GM18508 (cell line): ENCODE data around the gene GPATCH8.
"Not testable (repeated sequence)": the region's sequence is repeated elsewhere in the genome, so short reads cannot be mapped to it uniquely, and the experiment has no call there.

Experiments used
- ATAC-seq: cut with Tn5 transposase; IDR thresholded peaks from one replicate; pipeline ENCODE4 v1.9.1; 2021; ENCODE audit warnings: moderate number of reproducible peaks; ENCODE audit not compliant: insufficient read depth, unreplicated experiment

The GPATCH8 gene

GRCh38 chr17:44503147-44504029, at the start of gene GPATCH8:
Gene GPATCH8 (minus strand): TSS chr17:44503406. CDS start chr17:44503370, 36 bp downstream.
- ATAC-seq: peak; percentile 49

GRCh38 chr17:44552361-44552760, 49.2 kb upstream of the GPATCH8 start:
- ATAC-seq: no peak

GRCh38 chr17:44549686-44550085, 46.5 kb upstream of the GPATCH8 start:
- no peak for ATAC-seq

- no peak for ATAC-seq
Measured at GRCh38 chr17:44548376-44549230, 45.4 kb upstream of the GPATCH8 start.

GRCh38 chr17:44547625-44548267, 44.5 kb upstream of the GPATCH8 start:
- ATAC-seq: no peak

- ATAC-seq: no peak
Measured at GRCh38 chr17:44546671-44547606, 43.7 kb upstream of the GPATCH8 start.

- no peak for ATAC-seq
Measured at GRCh38 chr17:44543905-44544523, 40.8 kb upstream of the GPATCH8 start.

- no peak for ATAC-seq
Measured at GRCh38 chr17:44543213-44543904, 40.2 kb upstream of the GPATCH8 start.

- no peak for ATAC-seq
Measured at GRCh38 chr17:44541884-44542581, 38.8 kb upstream of the GPATCH8 start.

- no peak for ATAC-seq
Measured at GRCh38 chr17:44540246-44541084, 37.3 kb upstream of the GPATCH8 start.

GRCh38 chr17:44539673-44540072, 36.5 kb upstream of the GPATCH8 start:
- no peak for ATAC-seq

GRCh38 chr17:44537922-44538321, 34.7 kb upstream of the GPATCH8 start:
- not testable (repeated sequence) for ATAC-seq

- no peak for ATAC-seq
Measured at GRCh38 chr17:44536090-44536953, 33.1 kb upstream of the GPATCH8 start.

- no peak for ATAC-seq
Measured at GRCh38 chr17:44533533-44534246, 30.5 kb upstream of the GPATCH8 start.

- ATAC-seq: no peak
Measured at GRCh38 chr17:44530896-44531418, 27.8 kb upstream of the GPATCH8 start.
